Hepatocyte (in vitro differentiated cells): ENCODE data around the gene ANKRD40.

Experiments
- CTCF ChIP-seq: fragments of 200-600 bp; sonication (generic); IDR thresholded peaks from 2 replicates; pipeline ENCODE4 v1.5.1; 2016; ENCODE audit warnings: antibody characterized with exemption, mild to moderate bottlenecking; ENCODE audit not compliant: poor library complexity
- EZH2 ChIP-seq: fragments of 200-600 bp; sonication (generic); IDR thresholded peaks from 2 replicates; pipeline ENCODE4 v1.6.1; 2016; ENCODE audit warnings: antibody characterized with exemption, mild to moderate bottlenecking, borderline replicate concordance
- EZH2phosphoT487 ChIP-seq: fragments of 200-600 bp; sonication (generic); IDR thresholded peaks from one replicate; pipeline ENCODE4 v1.6.1; 2018; ENCODE audit warnings: antibody characterized with exemption, mild to moderate bottlenecking, low read depth, moderate library complexity; ENCODE audit not compliant: unreplicated experiment, severe bottlenecking

GRCh38 chr17:50677851-50678375 is 29.8 kb downstream of the ANKRD40 start:
- TF ChIP-seq CTCF (no peak), EZH2 (no peak), EZH2phosphoT487 (no peak)
